NCI-H1092 (cell line): ENCODE data around the gene ATG7.
"Not testable (repeated sequence)": the region's sequence is repeated elsewhere in the genome, so short reads cannot be mapped to it uniquely, and the experiment has no call there.

Experiments
- DNase-seq: peaks from one replicate; lab custom pipeline; 2025; lab: John Stamatoyannopoulos, UW

Gene ATG7

DNA sequence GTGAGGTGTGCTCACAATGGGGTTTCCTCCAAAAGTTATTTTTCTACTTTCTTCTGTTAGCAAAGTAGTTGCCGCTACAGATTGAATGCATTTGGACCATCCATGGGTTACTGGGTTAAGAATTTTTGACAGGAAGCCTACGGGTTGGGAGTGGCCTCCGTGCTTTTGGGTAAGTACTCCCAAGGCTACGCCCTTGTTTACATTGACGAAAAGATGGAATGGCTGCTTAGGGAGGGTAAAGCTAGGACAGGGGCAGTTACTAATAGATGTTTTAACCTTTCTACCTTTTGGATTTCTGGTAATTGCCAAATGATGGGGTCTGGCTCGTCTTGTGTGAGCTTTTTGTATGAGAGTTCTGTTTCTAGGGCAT, 20.4 kb upstream of the ATG7 start:
- DNase-seq = no peak

DNA sequence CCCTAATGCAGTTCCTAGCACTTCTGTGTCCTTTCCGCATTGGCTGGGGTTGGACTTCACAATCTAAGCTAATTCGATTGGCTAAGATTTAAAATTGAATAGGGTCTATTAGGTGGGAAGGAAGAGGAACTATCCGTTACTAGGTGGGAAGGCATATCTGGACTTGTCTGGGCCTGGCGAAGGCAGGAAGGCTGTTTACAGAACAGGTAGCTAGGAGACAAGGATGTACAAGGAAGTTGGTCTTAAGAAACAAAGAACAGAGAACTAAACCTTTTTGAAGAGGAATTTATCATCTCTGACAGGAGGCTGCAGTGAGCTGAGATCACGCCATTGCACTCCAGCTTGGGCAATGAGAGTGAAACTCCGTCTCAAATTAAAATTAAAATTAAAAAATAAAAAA, 17.3 kb upstream of the ATG7 start:
- no peak for DNase-seq

DNA sequence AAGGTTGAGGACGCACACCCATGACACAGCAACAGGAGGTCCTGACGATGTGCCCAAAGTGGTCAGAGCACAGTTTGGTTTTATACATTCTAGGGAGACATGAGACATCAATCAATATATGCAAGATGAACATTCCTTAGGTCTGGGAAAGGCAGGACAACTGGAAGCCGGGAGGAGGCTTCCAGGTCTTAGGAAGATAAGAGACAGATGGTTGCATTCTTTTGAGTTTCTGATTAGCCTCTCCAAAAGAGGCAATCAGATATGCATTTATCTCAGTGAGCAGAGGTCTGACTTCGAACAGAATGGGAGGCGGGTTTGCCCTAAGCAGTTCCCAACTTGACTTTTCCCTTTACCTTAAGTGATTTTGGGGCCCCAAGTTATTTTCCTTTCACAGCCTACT, 16.7 kb upstream of the ATG7 start:
- DNase-seq = not testable (repeated sequence)

DNA sequence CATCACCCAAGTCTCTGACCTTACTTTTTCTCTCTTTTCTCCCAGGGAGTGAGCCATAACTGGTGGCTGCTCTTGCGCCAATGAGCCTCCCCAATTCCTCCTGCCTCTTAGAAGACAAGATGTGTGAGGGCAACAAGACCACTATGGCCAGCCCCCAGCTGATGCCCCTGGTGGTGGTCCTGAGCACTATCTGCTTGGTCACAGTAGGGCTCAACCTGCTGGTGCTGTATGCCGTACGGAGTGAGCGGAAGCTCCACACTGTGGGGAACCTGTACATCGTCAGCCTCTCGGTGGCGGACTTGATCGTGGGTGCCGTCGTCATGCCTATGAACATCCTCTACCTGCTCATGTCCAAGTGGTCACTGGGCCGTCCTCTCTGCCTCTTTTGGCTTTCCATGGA, 13.2 kb upstream of the ATG7 start:
- DNase-seq = no peak

DNA sequence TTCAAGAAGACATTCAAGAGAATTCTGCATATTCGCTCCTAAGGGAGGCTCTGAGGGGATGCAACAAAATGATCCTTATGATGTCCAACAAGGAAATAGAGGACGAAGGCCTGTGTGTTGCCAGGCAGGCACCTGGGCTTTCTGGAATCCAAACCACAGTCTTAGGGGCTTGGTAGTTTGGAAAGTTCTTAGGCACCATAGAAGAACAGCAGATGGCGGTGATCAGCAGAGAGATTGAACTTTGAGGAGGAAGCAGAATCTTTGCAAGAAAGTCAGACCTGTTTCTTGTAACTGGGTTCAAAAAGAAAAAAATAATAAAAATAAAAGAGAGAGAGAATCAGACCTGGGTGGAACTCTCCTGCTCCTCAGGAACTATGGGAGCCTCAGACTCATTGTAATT, 11.7 kb upstream of the ATG7 start:
- no peak for DNase-seq

DNA sequence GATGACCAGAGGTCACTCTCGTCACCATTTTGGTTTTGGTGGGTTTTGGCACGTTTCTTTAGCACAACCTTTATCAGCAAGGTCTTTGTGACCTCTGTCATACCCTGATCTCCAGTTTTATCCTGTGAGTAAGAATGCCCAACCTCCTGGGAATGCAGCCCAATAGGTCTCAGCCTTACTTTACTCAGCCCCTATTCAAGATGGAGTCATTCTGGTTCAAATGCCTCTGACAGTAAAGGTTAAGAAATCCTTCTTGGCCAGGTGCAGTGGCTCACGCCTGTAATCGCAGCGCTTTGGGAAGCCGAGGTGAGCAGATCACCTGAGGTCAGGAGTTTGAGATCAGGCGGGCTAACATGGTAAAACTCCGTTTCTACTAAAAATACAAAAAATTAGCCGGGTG, 3.2 kb upstream of the ATG7 start:
- no peak for DNase-seq

DNA sequence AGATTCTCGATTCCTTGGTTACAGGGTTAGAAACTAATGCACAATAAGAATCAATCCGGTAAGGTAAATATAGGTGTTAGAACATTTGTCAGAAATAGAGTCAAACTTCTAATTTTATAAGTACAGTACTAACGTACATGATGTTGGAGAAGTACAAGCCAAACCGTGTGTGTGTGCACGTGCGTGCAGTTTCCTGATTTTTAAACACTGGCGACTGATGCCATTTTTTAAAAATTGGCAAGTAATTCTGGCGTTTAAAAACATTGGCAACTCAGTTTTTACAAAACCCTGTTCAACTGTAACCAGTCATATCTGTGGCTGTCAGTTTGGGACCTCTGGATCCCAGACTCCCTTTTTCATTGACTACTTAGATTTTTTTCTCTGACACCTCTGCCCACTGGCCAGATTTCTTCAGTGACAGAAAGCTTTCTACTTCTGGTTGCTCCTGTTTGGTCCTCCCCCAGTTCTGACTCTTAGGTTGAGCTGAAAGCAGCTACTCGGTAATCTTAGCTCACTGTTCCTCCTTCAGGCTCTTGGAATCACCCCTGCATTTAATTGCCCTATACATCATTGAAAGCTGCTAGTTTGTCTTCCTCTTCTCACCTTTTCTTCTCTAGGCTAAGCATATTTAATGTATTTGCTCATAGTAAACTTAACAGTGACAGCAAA, 843 bp downstream of the ATG7 start:
- DNase-seq = no peak

DNA sequence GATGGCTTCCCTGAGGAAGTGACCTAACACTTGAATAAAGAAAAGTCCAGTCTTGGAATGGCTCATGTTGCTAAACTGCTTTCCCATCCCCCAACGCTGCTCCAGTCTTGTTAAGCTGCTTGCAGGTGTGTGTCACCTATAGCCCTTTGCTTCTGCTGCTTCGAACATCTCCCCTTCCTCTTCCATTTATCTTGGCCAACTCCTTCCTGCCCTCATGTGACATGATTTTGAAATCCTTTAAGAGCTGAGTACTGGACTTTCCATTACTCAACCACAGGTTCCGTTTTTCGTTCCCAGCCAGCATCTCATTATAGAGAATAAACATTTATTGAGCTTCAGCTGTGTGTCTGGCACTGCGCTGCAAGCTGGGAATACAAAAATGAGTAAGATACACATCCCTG, 1.7 kb downstream of the ATG7 start:
- no peak for DNase-seq

DNA sequence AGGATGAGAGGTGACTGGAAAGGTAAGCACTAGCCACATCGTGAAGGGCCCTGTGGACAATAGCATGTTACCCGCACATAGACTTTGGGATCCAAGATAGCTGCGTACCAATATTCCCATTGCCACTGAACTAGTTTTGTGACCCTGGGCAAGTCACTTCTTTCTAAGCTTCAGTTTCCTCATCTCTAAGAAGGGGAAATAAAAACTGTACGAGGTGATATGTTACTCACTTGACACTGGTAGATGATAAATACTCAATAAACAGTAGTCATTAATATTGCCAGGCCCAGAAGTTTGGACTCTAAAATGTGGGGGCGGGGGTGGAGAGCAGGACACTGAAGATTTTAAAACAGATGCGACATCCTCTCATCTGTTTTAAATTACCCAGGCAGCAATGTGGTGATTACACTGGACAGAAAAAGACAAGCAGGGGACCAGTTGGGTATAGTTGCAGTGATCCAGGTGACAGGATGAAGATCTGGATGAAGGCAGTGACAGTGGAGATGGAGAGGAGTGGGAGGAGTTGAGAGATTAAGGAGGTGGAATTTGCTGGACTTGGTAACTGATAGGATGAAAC, 2.5 kb downstream of the ATG7 start:
- DNase-seq = no peak

DNA sequence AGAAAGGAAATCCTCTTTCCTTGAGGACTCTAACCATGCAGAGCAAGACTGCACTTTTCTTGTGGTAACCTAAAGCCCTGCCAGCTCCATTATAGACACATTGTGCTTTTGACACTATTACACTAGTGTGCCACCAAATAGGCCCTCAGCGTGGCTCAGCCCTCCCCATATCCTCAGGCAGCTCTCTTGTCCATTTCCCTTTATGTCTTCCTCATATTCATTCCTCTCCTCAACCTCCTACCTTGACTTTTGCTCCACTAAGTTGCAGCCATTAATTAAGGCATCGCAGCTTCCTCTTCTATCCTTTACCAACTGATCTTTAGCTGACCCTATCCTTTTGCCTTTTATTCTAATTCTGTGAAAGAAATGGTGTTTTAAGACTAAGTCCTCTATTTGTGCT, 3.7 kb downstream of the ATG7 start:
- no peak for DNase-seq

DNA sequence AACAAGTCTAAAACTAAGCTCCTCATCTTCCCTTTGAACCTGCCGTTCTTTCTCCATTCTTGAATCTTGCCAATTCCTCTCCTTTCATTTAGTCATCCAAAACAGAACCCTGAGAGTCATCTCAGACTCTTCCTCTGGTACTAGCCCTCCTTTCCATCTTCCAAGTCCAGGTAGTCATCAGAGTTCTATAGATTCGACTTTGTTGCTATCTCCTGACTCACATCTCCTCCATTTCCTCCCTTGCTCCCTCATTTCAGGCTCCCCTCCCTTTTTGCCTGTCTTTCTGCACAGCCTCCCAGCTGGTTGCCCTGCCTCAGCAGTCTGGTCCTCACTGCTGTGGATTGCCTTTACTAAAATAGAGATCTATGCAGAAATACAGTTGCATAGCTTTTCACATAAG, 4.7 kb downstream of the ATG7 start:
- DNase-seq = no peak

DNA sequence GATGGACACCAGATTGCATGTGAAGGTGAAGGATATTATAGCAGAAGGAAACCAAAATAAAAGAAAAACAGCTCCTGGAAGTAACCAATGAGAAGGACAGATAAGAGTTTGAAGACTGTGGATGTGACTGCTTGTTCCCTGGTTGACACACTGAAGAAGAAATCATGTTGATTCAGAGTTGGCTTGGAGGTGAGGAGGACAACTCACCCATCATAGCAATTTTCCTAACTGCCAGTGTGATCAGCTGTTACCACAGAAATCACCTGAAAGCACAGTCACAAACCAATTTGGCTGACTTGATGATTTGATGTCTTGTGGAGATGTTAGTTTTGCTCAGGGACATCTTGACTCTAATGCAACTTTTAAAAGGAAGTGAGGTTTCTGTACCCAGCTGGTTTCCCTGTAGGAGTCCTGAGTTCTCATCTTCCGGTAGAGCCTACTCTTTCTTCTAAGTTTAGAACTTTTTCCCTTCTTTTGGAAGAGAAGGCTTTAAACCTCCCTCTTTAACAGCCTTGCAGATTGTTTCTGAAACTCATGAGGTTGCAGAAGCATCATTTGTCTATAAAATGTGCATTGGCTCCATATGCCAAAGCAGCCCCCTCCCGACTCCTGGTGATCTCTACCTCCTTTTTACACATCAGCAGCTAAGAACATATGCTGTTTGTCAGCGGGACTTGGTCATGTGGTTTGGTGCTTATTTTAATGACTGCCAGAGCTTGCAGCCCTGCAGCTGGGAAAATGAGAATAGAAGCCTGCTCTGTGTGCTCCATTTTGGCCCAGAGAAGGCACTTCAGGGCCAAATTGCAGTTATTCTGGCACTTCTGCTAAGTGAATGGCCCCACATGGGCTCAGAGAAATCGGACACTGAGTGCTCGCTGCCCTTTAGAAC, 10.3 kb downstream of the ATG7 start:
- no peak for DNase-seq

DNA sequence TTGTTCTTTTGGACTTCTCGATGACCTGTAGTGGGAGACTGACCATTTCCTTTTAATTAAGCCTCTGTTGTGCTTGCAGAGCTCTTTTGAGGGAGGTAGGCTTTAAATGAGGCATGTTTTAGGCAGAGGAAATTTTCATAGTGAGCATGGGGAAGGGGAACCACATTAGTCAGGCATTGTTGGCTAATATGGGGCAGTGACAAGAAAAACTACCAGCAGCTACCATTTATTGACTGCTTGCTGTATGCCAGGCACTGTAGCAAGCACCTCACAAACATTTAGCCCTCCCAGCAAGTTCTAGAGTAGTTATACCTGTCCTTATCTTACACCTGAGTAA, 10.9 kb downstream of the ATG7 start:
- DNase-seq = no peak

DNA sequence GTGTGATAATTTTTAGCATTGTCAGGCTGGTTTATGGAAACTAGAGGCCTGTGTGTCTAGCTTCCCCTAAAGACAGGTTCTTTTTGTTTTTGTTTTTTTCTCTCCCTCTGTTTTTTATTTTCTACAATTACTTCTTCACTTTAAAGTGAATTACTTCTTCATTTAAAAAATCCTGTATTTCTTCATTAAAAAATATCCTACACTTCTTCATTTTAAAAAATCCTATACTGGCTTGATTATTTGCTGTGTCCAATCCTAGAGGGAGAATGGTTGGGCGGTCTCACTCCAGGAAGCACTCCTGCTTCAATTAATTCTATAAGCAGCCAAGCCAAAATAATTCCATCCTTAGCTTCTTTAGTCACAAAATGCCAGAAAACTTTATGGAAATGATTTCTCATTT, 11.8 kb downstream of the ATG7 start:
- DNase-seq = no peak

DNA sequence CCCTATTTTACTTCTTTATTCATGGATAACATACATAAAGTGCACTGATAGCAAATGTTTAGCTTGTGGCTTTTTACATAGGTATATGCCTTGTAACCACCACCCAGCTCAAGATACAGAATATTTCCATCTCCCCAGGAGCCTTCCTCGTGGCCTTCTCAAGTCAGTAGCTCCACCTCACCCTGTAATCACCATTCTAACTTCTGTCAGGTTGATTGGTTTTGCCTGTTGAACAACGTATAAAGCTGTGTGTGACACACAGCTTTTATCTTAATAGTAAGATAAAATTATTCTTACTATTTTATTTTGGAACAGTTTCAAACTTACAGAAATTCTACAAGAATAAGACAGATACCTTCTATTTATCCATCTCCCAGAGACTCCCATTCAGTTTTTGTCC, 13.3 kb downstream of the ATG7 start:
- no peak for DNase-seq

DNA sequence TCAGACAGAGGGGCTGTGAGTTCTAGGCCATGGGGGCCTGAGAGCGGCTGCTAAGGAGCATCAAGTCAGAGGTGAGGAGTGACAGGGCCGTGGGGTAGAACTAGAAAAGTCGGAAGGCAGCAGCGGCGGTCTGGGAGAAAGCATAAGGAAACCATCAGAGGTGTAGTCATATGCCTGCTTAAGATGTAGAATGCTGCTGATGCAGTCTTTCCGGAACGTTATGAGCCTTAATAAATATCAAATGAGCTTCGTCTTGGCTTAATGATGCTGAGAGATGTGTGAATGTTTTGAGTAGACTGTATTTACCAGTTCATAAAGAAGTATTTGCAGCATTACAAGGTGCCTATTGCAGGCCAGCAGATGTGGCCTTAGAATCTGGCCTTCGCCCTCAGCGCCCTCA, 15.2 kb downstream of the ATG7 start:
- no peak for DNase-seq

DNA sequence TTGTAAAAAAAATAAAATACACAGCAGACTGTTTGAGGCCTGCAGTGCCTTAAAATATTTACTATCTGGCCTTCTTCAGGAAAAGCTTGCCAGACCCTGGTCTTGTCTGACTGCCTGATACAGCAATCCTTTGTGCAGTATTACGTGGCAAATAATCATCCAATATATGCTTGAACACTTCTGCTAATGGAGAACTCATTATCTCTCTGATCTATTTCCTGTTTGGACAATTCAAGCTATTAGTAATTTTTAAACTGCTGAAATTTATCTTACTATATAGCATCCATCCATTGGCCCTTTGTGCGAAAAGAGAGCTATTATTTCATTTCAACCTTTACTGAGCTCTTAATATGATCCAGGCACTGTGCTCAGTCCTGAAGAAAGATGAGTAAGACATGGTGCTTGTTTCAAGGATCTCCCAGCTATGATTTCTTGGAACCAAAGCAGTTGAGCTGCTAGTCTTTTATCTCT, 15.9 kb downstream of the ATG7 start:
- no peak for DNase-seq

DNA sequence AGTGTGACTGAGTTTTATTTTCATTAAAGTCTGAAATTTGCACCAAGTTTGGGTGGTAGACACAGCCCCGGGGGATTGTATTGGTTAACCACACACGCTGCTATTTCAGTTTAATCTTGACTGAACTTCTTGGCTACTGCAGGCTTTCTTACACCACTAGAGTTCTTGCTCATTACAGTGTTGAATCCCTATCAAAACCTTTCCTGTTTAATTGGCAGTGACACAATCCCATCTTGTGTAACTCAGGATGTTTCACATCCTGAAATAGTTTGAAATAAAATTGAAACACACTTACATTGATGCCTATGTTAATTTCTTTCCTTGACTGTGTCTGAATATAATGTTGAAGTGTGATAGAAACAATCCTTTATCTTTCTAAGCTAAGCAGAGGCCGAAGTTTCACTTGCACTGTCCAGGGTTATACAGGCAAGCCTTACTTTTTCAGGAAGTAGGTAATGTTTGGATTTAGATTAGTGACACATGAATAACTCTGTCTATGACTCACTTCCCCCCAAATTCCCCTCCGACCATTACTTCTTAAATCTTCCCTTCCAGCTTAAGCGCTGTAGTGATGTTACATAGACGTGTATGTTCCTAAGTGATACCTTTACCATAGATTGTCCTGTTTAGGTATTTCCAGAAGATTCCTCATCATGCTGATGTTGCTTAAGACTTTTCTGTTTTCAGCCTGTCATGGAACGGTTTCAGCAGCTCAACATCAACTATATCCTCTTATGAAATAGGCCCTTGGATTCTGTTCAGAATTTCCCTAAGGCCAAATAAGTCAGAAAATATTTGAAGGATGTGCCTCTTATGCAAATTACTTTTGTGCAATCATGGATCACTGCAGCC, 16.8 kb downstream of the ATG7 start:
- DNase-seq = no peak

DNA sequence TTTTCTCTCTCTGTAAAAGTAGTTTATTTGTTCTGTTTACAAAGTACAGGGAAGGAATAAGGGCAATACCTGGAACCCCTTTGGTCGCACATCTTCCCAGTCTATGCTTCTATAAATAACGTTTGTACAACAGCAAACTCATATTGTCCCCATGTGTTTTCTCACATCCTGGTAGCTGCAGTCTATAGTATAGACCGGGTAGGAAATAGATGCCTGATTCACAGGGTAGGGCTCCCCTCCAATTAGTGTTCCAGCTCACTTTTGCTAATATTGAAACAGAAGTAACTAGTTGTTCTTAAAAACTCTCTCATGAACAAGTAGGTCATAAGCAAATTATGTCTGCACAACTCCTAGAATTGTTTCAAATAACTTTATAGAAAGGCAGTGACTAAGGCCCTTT, 17.7 kb downstream of the ATG7 start:
- no peak for DNase-seq

DNA sequence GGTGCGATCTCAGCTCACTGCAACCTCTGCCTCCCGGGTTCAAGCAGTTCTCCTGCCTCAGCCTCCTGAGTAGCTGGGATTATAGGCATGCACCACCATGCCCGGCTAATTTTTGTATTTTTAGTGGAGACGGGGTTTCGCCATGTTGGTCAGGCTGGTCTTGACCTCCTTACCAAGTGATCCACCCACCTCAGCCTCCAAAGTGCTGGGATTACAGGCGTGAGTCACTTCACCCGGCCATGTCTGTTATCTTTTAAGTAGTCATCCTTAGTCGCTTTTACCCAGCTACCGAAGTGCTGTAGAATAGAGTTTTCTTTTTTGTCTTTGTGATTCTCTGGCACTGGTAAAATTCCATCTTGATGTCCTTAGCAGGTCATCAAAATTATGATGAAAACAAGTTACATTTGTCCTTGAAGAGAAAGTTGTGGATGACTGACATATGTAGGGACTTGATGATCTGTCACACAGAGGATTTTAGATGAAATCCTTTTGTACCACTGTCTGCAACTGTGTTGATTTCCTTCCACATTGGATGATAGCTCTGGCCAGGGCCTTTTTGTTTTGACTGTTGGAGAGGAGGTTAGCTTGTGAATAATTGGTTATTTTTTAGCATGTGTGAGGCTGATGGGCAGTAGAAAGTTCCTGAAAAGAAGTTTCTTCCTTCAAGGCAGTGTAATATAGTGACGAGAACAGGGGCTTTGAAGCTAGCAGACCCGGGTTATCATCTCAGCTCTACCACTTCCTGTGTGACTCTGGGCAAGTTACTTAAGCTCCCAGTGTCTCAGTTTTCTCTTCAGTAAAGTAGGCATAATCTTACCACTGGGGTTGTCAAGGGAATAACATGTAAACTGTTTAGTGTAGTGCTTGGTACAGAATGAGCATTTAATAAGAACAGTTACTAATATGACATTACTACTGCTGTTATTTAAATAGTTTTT, 18.8 kb downstream of the ATG7 start:
- DNase-seq = no peak

DNA sequence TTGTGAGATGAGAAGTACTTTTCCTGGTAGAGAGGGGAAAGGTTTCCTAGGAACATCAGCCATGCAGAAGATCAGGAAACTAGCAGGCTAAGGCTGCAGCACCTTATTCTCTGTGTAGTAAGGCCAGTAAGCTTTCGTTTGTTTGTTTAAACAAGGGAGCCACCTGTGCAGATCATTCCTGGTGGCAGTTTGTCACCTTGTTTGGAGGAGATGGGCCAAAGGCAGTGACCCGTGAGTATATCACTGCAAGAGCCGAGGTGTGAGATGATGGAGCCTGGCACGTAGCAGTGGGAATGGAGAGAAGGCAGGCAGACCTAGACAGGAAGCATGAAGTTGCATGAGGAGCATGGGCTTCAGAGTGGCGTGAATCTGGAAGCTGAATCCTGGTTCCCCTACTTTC, 19.6 kb downstream of the ATG7 start:
- no peak for DNase-seq
